Kidney epithelial cell (primary cell): ENCODE measurements around the gene CAPN13. TPM values are rescaled to one million over a fixed set of nuclear protein-coding genes. Genes with fewer than 3 reads are reported as not detected.

Experiments used
- DNase-seq: peaks from one replicate; pipeline ENCODE4 v3.0.0-alpha.2; 2010; ENCODE audit warnings: low read depth
- H3K27me3 ChIP-seq: 2 replicates; pipeline ENCODE4 v1.6.0; 2011; ENCODE audit warnings: low read length; ENCODE audit not compliant: control insufficient read depth, insufficient read depth
- H3K36me3 ChIP-seq: 2 replicates; pipeline ENCODE4 v1.5.1; 2011; ENCODE audit warnings: low read length; ENCODE audit not compliant: control insufficient read depth, insufficient read depth
- H3K4me3 ChIP-seq: 2 replicates; pipeline ENCODE4 v1.5.1; 2011; ENCODE audit warnings: low read depth, mild to moderate bottlenecking, control low read depth, low read length
- CTCF ChIP-seq: IDR thresholded peaks from 2 replicates; pipeline ENCODE4 v1.5.1; 2011; ENCODE audit warnings: mild to moderate bottlenecking, moderate library complexity, low read length, control low read depth, inconsistent platforms; ENCODE audit not compliant: insufficient read depth, poor library complexity, severe bottlenecking
- total RNA-seq: library from RNA; depleted of rRNA; stranded (reverse); fragments of >200 nt; gene quantifications from 2 replicates; pipeline ENCODE4 v1.2.3, GENCODE V29; 2015

The CAPN13 gene
- total RNA-seq, 1 donor from 2014 or later = not detected

GRCh38 chr2:30803281-30803680 is 4.0 kb downstream of the CAPN13 start:
- Histone ChIP-seq H3K4me3 (no peak overlapping the region), H3K27me3 (peaks cover 4% of the 10 kb centered on the region), H3K36me3 (no peaks in the 10 kb centered on the region)
- TF ChIP-seq CTCF = no peak
- DNase-seq = no peak

- Histone ChIP-seq H3K4me3 (no peak overlapping the region), H3K36me3 (no peaks in the 10 kb centered on the region), H3K27me3 (peaks cover 4% of the 10 kb centered on the region)
- no peak for DNase-seq
- TF ChIP-seq CTCF = no peak
Measured at GRCh38 chr2:30802611-30803010, 4.6 kb downstream of the CAPN13 start.

DNA sequence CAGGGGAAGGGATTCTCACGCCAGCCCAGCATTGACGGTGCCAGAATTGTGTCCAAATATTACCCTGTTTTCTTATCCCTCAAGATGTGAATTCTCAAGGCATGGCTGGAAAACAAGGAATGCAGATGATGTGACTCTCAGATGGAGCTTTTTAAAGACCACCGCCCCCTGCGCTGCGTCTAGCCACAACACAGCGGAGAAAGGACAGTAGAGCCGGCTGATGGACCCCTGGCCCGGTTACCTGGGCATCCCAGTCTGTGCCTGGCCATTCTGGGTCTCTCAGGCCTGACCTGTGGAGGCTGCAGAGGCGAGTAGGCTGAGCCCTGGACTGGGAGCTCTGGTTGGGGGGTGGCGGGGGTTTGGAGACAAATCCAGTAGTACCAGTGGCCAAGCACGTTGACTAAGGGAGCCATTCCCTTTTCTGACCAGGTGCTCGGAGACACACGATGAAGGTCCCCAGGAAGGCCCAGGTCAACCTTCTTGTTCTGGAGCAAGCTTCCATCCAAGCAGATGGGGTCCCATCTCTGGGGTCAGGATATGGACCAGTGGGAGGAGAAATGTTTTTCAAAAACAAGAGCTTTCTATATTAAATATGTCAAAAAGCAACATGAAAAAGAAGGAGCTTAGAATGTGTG is 5.3 kb downstream of the CAPN13 start:
- Histone ChIP-seq H3K4me3 (no peak overlapping the region), H3K27me3 (no peaks in the 10 kb centered on the region), H3K36me3 (no peaks in the 10 kb centered on the region)
- no peak for TF ChIP-seq CTCF
- DNase-seq = no peak

DNA sequence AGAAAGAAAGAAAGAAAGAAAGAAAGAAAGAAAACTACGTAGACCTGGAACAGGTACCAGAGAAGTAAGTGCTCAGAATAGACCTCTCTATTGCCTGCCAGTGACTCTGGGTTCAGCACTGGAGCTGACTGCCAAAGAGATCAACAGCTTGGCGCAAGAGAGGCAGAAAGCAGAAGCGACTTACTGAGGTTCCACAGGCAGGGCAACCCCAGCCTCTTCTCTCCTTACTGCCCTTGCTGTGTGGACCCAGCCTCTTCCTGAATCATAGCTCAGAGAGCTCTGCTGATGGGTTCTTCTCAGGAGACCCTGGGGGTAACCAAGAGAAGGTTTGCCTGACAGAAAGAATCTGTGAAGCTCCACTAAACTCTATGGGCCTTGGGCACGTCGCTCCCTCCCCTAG is 7.1 kb downstream of the CAPN13 start:
- no peaks in the 10 kb centered on the region for H3K36me3 ChIP-seq
- no peaks in the 10 kb centered on the region for H3K27me3 ChIP-seq
- no peak overlapping the region for H3K4me3 ChIP-seq
- no peak for TF ChIP-seq CTCF
- no peak for DNase-seq

DNA sequence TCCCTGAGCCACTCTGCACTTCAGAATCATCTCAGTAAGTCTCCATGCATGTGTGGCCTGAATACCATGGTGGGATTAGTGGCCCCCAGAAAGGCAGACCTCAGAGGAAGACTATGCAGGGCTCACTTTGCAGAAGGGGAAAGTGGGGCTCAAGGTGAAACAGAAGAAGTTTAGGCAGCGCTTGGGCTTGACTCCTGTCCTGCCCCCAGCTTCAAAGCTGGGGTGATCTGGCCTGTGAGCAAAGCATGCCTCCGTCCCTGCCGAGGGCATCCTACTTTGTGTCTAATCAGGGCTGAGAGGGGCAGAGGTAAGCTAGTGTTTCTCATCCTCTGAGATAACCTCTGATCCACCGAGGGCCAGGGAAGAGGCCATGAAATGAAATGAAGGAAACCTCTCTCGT is 7.9 kb downstream of the CAPN13 start:
- TF ChIP-seq CTCF = no peak
- DNase-seq = no peak
- Histone ChIP-seq H3K36me3 (no peaks in the 10 kb centered on the region), H3K27me3 (no peaks in the 10 kb centered on the region), H3K4me3 (no peak overlapping the region)

GRCh38 chr2:30798536-30798991 is 8.7 kb downstream of the CAPN13 start:
- peak; percentile 65 for DNase-seq
- H3K4me3 ChIP-seq = no peak overlapping the region
- no peak for TF ChIP-seq CTCF
- H3K27me3 ChIP-seq = no peaks in the 10 kb centered on the region
- H3K36me3 ChIP-seq = no peaks in the 10 kb centered on the region
